HG03460 (cell line): Measurements from ENCODE around the gene ZNF497.
"Not testable (repeated sequence)": the region's sequence is repeated elsewhere in the genome, so short reads cannot be mapped to it uniquely, and the experiment has no call there.

Source experiments
- ATAC-seq: cut with Tn5 transposase; IDR thresholded peaks from one replicate; pipeline ENCODE4 v1.9.1; 2021; ENCODE audit not compliant: unreplicated experiment

The ZNF497 gene

GRCh38 chr19:58394821-58395219, 32.3 kb upstream of the ZNF497 start:
- no peak for ATAC-seq

- no peak for ATAC-seq
Observed at GRCh38 chr19:58393725-58394033, 31.1 kb upstream of the ZNF497 start.

GRCh38 chr19:58392945-58393724, 30.6 kb upstream of the ZNF497 start:
- ATAC-seq = no peak

GRCh38 chr19:58388175-58388526, 25.6 kb upstream of the ZNF497 start:
- no peak for ATAC-seq

- no peak for ATAC-seq
Observed at GRCh38 chr19:58387338-58388174, 25.0 kb upstream of the ZNF497 start.

- peak; percentile 84 for ATAC-seq
Observed at GRCh38 chr19:58386576-58387337, 24.2 kb upstream of the ZNF497 start, which contains the start of gene RPS5. Gene RPS5 (plus strand): TSS chr19:58387269. CDS start chr19:58388138, 869 bp downstream.

GRCh38 chr19:58385891-58386575, 23.5 kb upstream of the ZNF497 start:
- ATAC-seq = peak; percentile 6

- no peak for ATAC-seq
Observed at GRCh38 chr19:58385313-58385890, 22.9 kb upstream of the ZNF497 start.

- no peak for ATAC-seq
Observed at GRCh38 chr19:58382997-58383603, 20.5 kb upstream of the ZNF497 start.

- ATAC-seq = no peak
Observed at GRCh38 chr19:58381460-58382212, 19.1 kb upstream of the ZNF497 start.

- peak; percentile 81 for ATAC-seq
Observed at GRCh38 chr19:58380662-58381459, 18.3 kb upstream of the ZNF497 start, which contains the start of gene ZNF837. Gene ZNF837 (minus strand): TSS chr19:58381030. CDS start chr19:58369332, 11,698 bp downstream.

- ATAC-seq = no peak
Observed at GRCh38 chr19:58380037-58380661, 17.6 kb upstream of the ZNF497 start.

GRCh38 chr19:58379246-58379645, 16.7 kb upstream of the ZNF497 start:
- no peak for ATAC-seq

- not testable (repeated sequence) for ATAC-seq
Observed at GRCh38 chr19:58376724-58377123, 14.2 kb upstream of the ZNF497 start.

- ATAC-seq = no peak
Observed at GRCh38 chr19:58374200-58374599, 11.6 kb upstream of the ZNF497 start.

- no peak for ATAC-seq
Observed at GRCh38 chr19:58372311-58373133, 10.0 kb upstream of the ZNF497 start.
